NCI-H128 (cell line): ENCODE measurements around the gene SBF2.
"Not testable (repeated sequence)": the region's sequence is repeated elsewhere in the genome, so short reads cannot be mapped to it uniquely, and the experiment has no call there.

Source experiments
- DNase-seq: peaks from one replicate; lab custom pipeline; 2025; ENCODE audit not compliant: unreplicated experiment; lab: John Stamatoyannopoulos, UW

Gene SBF2

GRCh38 chr11:10067629-10068300 is 226.3 kb downstream of the SBF2 start:
- no peak for DNase-seq

DNA sequence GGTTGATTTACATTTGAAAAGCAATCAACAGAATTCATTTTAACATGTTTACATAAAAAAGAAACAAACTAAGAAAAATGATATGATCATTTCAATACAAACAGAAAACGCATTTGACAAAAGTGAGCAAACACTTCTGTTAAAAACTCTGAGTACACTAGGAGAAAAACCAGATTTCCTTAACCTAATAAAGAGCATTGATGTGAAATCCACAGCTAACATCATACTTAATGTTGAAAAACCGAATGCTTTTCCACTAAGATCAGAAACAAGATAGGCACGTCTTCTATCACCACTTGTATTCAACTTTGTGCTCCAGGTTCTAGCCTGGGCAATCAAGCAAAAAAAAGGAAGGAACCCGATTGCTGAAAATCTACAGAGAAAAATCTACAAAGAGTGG is 227.6 kb downstream of the SBF2 start:
- DNase-seq, result no peak

DNA sequence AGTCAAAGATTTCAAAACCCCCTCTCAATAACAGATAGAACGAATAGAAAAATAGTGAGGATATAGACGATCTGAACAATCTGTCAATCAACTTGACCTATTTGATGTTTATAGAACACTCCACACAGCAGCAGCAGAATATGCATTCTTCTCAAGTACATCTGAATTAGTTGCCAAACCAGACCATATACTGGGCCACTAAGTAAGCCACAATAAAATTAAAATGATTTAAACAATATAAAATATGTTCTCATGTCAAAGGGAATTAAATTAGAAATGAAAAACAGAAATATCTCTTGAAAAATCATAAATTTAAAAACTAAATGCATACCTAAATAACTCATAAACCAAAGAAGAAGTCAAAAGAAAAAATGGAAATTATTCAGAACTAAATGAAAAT is 229.2 kb downstream of the SBF2 start:
- no peak for DNase-seq

DNA sequence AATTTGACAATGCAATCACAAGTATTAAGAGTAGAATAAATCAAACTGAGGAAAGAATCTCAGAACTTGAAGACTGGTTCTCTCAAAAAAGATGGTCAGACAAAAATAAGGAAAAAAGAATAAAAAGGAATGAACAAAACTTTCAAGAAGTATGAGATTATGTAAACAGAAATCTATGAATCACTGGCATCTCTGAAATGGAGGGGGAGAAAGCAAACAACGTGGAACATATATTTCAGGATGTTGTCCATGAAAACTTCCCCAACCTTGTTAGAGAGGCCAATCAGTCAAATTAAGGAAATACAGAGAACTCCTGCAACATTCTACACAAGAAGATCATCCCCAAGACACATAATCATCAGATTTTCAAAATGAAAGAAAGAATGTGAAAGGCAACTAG is 235.7 kb downstream of the SBF2 start:
- no peak for DNase-seq

- DNase-seq, result no peak
Observed at GRCh38 chr11:10051868-10052586, 242.0 kb downstream of the SBF2 start.

DNA sequence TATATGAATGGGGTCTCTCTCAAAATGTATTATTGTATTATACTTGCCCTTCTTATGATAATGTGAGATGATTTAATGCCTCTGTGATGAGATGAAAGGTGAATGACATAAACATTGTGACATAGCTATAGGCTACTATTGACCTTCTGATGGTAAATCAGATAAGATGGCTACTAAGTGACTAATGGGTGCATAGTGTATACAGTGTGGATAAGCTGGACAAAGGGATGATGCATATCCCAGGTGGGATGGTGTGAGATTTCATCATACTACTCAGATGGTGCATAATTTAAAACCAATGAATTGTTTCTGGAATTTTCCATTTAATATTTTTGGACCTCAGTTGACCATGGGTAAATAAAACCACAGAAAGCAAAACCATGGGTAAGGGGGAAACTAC is 243.5 kb downstream of the SBF2 start:
- DNase-seq, result no peak

- no peak for DNase-seq
Observed at GRCh38 chr11:10049756-10050155, 244.3 kb downstream of the SBF2 start.

- no peak for DNase-seq
Observed at GRCh38 chr11:10048350-10048749, 245.7 kb downstream of the SBF2 start.

DNA sequence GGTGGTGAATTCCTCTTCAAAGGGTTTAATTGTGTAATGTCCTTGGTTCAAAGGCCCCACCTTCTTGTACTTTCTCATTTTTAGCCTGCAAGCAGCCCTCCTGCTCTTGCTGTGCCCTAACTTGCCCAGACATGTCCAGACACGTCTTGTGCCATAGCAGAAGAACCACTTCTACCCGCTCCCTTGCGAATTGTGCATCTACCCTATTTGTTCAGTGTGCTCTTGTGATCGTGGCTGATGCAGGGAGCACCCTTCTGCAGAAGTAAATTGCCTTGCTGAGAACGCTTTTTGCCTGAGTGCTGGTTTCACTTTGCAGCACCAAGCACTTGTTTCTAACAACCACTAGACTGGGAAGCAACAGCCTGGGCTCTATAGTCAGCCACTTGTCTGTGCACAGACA is 249.4 kb downstream of the SBF2 start:
- no peak for DNase-seq

DNA sequence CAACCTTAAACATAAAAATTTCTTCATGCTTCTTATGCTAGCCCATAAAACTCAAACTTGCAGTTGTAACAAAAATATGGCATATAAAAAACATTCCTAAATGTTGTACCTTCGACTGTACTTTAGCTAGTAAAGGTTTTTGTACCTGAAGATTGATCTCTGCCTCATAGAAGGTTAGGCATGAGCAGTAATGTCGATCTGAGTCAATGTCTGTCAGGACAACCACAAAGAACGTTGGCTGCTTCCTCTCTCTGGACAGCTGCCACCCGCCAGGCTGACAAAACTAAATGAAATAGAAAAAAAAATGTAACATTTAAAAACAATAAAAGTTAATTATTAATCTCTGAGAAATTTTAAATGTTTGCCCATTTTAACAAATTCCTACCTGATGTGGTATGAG is 251.3 kb downstream of the SBF2 start:
- DNase-seq, result no peak

DNA sequence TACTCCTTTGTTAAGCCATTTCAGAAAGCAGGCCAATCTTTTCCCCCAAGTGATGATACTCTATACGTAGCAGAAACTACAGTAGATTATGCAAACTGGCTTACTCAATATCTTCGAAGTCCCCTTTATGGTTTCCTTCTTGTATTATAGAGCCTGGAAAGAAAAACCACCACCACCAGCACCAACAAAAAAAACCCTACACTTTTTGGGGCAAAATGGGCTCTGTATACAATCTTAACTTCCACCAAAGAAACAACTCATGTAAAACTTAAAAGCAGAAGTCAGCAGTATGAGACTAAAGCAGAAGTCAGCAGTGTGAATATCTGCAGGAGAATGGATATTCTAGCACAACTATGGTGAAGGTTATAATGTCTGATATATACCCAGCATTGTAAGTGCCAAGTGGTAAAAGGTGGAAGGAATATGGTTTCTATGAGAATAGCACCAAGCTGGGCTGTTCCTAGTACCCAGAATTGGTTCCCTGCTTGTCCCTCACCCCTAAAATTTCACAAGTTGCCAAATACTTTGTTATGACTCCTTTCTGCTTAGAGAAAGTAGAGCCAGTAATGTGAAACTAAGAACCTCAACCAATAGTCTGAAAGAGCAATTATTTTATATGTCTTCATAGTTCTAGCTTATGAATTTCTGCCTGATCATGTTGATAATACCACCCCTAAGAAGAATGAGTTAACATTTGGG is 252.1 kb downstream of the SBF2 start:
- DNase-seq, result no peak

- DNase-seq, result no peak
Observed at GRCh38 chr11:10041332-10041731, 252.7 kb downstream of the SBF2 start.

DNA sequence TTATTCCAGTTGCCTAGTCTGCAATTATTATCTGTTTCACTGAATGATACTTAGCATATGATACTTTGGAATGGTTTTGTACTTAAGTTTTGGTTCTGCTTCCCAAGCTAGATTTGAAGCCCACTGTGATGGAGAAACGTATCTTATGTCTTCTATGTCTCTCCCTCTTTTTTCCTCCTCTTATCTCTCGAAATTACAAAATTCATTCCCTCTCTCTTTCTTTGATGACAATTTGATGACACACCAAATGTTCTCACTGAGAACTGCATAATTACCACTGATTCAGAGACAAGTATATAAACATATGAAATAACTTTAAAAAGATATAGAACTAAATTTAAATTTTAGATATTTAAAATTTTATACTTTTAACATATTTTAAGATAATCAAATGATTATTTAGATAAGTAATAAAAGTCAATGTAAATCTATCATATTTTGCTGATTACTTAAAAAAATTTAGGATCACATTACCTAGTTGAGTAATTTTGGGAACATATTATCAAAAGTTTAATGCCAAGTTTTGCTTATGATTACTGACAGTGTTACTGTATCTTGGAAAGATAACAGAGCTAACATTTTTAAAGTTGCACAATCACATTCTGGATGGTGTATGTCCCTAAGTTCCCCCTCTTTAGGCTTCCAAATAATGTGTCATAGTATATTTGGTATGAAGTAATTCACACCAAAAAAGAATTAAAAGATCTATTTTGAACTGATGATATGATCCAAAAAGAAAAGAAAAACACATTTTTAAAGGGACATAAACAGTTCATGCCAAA is 255.3 kb downstream of the SBF2 start:
- DNase-seq, result no peak

- not testable (repeated sequence) for DNase-seq
Observed at GRCh38 chr11:10035932-10036331, 258.1 kb downstream of the SBF2 start.

DNA sequence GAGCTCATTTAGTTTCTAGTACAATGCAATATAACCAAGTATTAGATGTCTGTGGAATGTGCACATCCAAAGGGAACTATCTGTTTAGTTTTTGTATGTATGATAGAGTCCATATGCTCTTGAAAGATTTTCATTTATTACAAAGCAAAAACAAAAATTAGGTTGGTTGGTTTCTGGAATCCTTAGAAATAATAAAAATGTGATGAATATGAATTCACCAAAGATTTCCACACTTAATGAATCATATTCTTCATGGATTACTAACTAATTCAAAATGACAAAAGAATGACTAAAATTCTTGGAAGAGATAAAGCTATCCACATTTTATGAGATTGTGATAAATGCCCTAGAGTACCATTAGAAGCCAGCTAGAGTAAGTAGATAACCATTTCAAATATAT is 261.1 kb downstream of the SBF2 start:
- DNase-seq, result no peak

DNA sequence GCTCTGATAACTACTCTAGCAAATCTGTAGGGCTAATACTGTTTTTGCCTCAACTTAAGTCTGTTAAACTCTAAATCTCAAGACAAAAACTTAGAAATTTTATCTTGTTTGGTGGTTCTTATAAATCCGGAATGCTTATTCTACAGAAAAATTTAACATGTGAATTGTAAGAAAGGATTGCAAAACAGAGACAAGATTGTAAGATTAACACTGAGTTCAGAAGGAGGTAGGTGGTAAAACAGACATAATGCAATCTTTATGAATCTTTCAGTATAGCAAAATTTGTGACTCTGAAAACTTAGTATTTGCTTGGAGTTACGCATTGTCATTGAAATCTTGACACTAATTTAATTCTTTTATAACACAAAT is 263.9 kb downstream of the SBF2 start:
- no peak for DNase-seq

DNA sequence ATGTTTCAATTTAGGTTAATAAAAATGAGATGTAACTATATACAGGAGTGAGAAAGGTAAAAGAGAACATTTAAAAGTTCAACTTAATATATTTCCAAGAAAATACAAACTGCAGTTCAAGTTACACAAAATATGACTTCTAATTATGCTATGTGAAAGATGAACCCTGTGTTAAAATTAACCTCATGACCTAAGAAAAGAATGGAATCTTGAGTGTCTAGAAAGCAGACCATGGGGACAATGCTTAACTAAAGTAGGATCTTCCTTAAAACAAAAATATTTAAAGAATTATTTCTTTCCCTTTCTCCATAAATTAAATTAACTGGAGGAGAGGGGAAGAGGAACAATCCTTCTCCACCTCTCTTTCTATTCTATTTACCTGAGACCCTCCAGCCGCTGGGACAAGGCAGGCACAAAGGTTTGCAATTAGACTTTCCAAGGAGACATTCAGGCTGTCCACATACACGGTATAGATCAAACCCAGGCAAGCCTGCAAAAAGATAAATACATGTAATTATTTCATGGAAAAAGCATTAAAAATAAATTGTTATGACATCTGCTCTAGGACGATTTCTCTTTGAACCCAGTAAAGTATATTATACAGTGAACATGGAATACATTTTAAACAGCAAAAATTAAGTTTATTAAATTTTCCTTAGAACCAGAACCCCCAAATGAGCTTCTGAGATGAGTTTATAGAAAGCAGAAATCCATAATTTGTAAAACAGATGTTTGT is 264.5 kb downstream of the SBF2 start:
- DNase-seq, result no peak

DNA sequence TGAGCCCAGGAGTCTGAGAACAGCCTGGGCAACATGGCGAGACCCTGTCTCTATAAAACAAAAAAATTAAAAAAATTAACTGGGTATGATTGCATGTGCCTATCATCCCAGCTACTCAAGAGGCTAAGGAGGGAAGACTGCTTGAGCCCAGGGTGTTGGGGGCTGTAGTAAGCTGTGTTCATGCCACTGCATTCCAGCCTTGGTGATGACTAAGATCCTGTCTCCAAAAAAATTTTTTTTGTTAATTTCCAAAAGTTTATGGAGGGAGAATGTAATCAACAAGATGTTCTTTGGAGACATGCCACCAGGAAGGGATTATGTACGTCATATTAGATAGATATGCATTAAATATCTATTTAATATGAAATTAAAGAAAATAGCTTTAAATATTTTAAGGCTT is 267.5 kb downstream of the SBF2 start:
- no peak for DNase-seq

- DNase-seq, result no peak
Observed at GRCh38 chr11:10023212-10023611, 270.8 kb downstream of the SBF2 start.

GRCh38 chr11:10022764-10023163 is 271.3 kb downstream of the SBF2 start:
- DNase-seq, result no peak

DNA sequence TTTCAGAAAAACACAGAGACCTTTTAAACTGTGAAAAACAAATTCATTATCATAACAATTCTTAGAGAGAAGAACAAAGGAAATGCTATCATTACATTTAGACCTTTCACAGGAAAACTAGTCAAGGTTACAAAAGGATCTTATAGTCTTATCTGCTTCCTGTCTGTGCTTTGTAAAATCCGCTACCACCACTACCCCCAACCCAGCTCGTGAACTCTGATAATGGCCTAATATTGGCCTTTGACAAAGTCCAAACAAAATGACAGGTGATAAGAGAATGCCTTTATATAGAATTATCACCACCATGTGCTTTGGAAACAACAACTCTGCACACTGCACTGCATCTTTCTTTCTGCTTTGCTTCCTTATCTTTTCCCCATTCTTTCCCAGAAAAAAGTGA is 272.5 kb downstream of the SBF2 start:
- DNase-seq, result no peak
